ENCODE measurements around the gene TBC1D10A.

DNA sequence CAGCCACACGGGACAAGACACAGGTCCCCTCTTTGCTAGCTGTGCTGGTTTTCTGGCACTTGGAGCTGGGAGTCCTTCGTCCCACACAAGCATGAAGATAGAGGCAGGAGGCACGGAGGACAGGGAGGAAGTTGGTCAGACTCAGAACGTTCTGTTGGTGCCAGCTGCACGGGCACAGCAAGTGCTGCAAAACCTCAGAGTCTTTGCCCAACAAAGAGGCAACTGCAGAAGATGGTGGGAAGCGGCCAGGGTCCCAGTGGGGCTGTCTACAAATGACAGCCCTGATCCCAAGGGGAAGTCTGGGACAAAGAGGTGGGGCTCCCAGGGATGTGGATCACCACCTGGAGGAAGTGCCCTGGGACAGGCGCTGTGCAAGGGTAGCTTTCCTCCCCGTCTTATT is 50.7 kb downstream of the TBC1D10A start:
- no peak for TF ChIP-seq EZH2 (IDR thresholded peaks at IDR 0.05; ENCODE audit: insufficient read depth, low read length)
- TF ChIP-seq, protein P1, sequence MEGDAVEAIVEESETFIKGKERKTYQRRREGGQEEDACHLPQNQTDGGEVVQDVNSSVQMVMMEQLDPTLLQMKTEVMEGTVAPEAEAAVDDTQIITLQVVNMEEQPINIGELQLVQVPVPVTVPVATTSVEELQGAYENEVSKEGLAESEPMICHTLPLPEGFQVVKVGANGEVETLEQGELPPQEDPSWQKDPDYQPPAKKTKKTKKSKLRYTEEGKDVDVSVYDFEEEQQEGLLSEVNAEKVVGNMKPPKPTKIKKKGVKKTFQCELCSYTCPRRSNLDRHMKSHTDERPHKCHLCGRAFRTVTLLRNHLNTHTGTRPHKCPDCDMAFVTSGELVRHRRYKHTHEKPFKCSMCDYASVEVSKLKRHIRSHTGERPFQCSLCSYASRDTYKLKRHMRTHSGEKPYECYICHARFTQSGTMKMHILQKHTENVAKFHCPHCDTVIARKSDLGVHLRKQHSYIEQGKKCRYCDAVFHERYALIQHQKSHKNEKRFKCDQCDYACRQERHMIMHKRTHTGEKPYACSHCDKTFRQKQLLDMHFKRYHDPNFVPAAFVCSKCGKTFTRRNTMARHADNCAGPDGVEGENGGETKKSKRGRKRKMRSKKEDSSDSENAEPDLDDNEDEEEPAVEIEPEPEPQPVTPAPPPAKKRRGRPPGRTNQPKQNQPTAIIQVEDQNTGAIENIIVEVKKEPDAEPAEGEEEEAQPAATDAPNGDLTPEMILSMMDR (IDR thresholded peaks at IDR 0.05; ENCODE audit: insufficient read depth, low read depth, low read length), result no peak

Data from astrocyte (in vitro differentiated cells and primary cell).